Ovary (tissue), 9 donors: ENCODE data around the gene GHRH. TPM values are rescaled to one million over a fixed set of nuclear protein-coding genes. Genes with fewer than 3 reads are reported as not detected.

ENCODE experiments used
- DNase-seq, 5 donors: peaks; one replicate each; pipeline ENCODE4 v3.0.0-alpha.2; 2019 to 2020
- H3K27ac ChIP-seq, 2 donors: fragments of 200-600 bp; one replicate each; pipeline versions ENCODE4 v1.5.1 to v1.8.0; 2019 to 2022
- H3K27me3 ChIP-seq: fragments of 200-600 bp; one replicate; pipeline ENCODE4 v1.8.0; 2022
- H3K36me3 ChIP-seq: fragments of 200-600 bp; sonication (generic); one replicate; pipeline ENCODE4 v1.5.1; 2019
- H3K4me1 ChIP-seq: one replicate; pipeline ENCODE4 v1.8.1; 2013; ENCODE audit warnings: mild to moderate bottlenecking, moderate library complexity; ENCODE audit not compliant: insufficient read depth
- H3K4me3 ChIP-seq: fragments of 200-600 bp; sonication (generic); one replicate; pipeline ENCODE4 v1.5.1; 2017
- H3K9me3 ChIP-seq, 2 donors: fragments of 200-600 bp in 1 of 2; sonication (generic) in 1 of 2; one replicate each; pipeline versions ENCODE4 v1.5.1 to v1.8.1; 2013 to 2019; ENCODE audit warnings: mild to moderate bottlenecking in 1 of 2, moderate library complexity in 1 of 2
- CTCF ChIP-seq, 3 donors: fragments of 450-650 bp in 2 of 3; fragments of 200-600 bp in 1 of 3; IDR thresholded peaks; one replicate each; pipeline versions ENCODE4 v1.5.1 to v1.8.0; 2016 to 2022; ENCODE audit warnings: antibody characterized with exemption in 3 of 3, mild to moderate bottlenecking in 1 of 3
- EP300 ChIP-seq: sonication (generic); formaldehyde crosslinking; IDR thresholded peaks from one replicate; pipeline ENCODE4 v1.6.1; 2017; ENCODE audit warnings: antibody characterized with exemption
- POLR2A ChIP-seq: fragments of 450-650 bp; IDR thresholded peaks from one replicate; pipeline ENCODE4 v1.6.1; 2017; ENCODE audit warnings: antibody characterized with exemption, mild to moderate bottlenecking, moderate library complexity
- WGBS, 3 donors: extraction: QIAGEN DNeasy Blood & Tissue Kit in 1 of 3; methylation state at CpG; one replicate each; pipeline versions ENCODE4 v1.1.5 to v1.1.7; 2013 to 2017; 5-methylcytosine and 5-hydroxymethylcytosine counted together
- intact Hi-C, 4 donors: fragments of 100-400 bp; cut with DNase I; formaldehyde crosslinking; loops; one replicate each; pipeline versions ENCODE4 v1.11.0 to v1.15.1; 2022 to 2023
- polyA plus RNA-seq, 2 donors: library from polyadenylated mRNA; stranded (reverse); fragments of 200-250 nt in 1 of 2; fragments of 350-450 nt in 1 of 2; fragmentation: Illumina TruSeq in 1 of 2; extraction: RNeasy Lipid Tissue Mini Kit (QIAGEN cat#74804) in 1 of 2; gene quantifications; one replicate each; pipeline ENCODE4 v1.2.3, GENCODE V29; 2013 to 2014
- total RNA-seq, 7 donors: library from RNA; depleted of rRNA in 2 of 7; stranded (reverse); fragments of >200 nt in 2 of 7; fragmentation: NEBNext Ultra II Directional in 3 of 7; extraction: Animal tissue kit (Norgen Biotek cat#: 25700) in 3 of 7; gene quantifications; one replicate each; pipeline versions ENCODE4 v1.1.0 to v1.2.4, GENCODE V29; 2016 to 2023
- donor health status: DM: no; HTN: no; CAD: no; lungs with moderate emphysema.
- donor health status: DM: no; HTN: no; CAD: no.
- donor health status: Bipolar disorder and iron deficiency.
- donor health status: DM: yes; HTN: yes; CAD: no.
- donor health status: DM: no; HTN: no; CAD: no.
- donor health status: DM: yes; HTN: yes; CAD: no.

GHRH gene
- total and polyA plus RNA-seq, 9 donors, result not detected

- 94 to 95% (median 95%) methylated on average over 4 of the region's 4 CpGs for WGBS, 3 donors
- intact Hi-C loops, result no loop called here
- TF ChIP-seq CTCF (IDR thresholded peaks at IDR 0.05) (no peak), EP300 (no peak), POLR2A (no peak)
- Histone ChIP-seq H3K4me1 (no peaks in the 10 kb centered on the region), H3K36me3 (no peaks in the 10 kb centered on the region), H3K27ac (no peak overlapping the region), H3K27me3 (no peaks in the 10 kb centered on the region), H3K4me3 (no peak overlapping the region), H3K9me3 (no peaks in the 10 kb centered on the region)
- DNase-seq, result no peak
Observed at GRCh38 chr20:37222086-37222485, 39.5 kb downstream of the GHRH start.

- no peak overlapping the region for H3K27ac ChIP-seq
- 9 to 24% (median 17%) methylated on average over 3 of the region's 3 CpGs for WGBS, 3 donors
- intact Hi-C loops, result no loop called here
- H3K4me3 ChIP-seq, result no peak overlapping the region
- no peaks in the 10 kb centered on the region for H3K9me3 ChIP-seq
- TF ChIP-seq CTCF (IDR thresholded peaks at IDR 0.05) (no peak), POLR2A (no peak), EP300 (no peak)
- no peaks in the 10 kb centered on the region for H3K27me3 ChIP-seq
- H3K36me3 ChIP-seq, result no peaks in the 10 kb centered on the region
- no peak for DNase-seq
- H3K4me1 ChIP-seq, result no peaks in the 10 kb centered on the region
Observed at GRCh38 chr20:37220731-37221130, 40.9 kb downstream of the GHRH start.

- H3K4me3 ChIP-seq, result no peak overlapping the region
- no peak for DNase-seq
- no peak overlapping the region for H3K27ac ChIP-seq
- intact Hi-C loops, result no loop called here
- WGBS, 3 donors, result 54 to 69% (median 58%) methylated on average over 10 of the region's 10 CpGs
- no peaks in the 10 kb centered on the region for H3K4me1 ChIP-seq
- H3K36me3 ChIP-seq, result no peaks in the 10 kb centered on the region
- no peaks in the 10 kb centered on the region for H3K9me3 ChIP-seq
- no peaks in the 10 kb centered on the region for H3K27me3 ChIP-seq
- TF ChIP-seq CTCF (IDR thresholded peaks at IDR 0.05), result no peak
Observed at GRCh38 chr20:37219751-37220668, 41.6 kb downstream of the GHRH start.

GRCh38 chr20:37218976-37219375, 42.6 kb downstream of the GHRH start:
- Histone ChIP-seq H3K27me3 (no peaks in the 10 kb centered on the region), H3K36me3 (no peaks in the 10 kb centered on the region), H3K27ac (no peak overlapping the region), H3K9me3 (no peaks in the 10 kb centered on the region), H3K4me1 (no peaks in the 10 kb centered on the region), H3K4me3 (no peak overlapping the region)
- TF ChIP-seq POLR2A (no peak), CTCF (IDR thresholded peaks at IDR 0.05) (no peak), EP300 (no peak)
- 72 to 75% (median 74%) methylated on average over 4 of the region's 4 CpGs for WGBS, 3 donors
- intact Hi-C loops, result no loop called here
- DNase-seq, result no peak
